ENCODE results near the gene TXNL4A.

TXNL4A gene

DNA sequence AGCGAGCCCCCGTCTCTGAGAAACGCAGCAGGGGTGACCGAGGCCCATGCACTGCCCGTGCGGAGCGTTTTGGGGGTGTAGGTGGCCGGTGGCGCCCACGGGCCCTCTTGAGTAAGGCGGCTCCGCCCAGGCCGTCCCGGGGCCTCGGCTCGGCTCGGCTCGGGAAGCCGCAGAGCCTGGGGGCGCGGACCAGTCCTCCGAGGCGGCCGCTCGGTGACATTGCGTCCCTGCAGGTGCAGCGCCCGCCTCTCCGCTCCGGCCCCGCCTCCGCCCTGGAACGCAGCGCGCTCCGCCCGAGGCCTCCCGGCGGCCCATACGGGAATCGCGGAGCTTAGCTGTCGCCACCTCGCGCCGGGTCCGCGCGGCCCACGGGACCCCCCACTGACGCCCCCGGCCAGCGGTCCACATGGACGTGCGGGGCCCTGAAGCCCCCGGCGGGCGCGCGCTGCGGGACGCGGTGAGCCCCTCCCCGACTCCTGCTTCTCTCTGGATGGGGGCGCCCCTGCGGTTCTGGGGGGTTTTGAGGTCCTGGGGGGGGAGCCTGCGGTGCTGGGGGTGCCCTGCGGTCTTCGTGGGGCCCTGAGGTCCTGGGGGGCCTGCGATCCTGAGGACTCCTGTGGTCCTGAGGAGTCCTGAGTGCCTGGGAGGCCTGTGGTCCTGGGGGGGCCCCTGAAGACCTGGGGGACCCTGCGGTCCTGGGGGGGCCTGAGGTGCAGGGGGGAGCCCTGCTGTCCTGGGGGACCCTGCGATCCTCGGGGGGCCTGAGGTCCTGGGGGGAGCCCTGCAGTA lies 23.8 kb downstream of the TXNL4A start, which contains the start of gene HSBP1L1:
Gene HSBP1L1, plus strand, starts transcription at position 314 of the 789 bp plus-strand sequence. Its CDS starts 93 bp downstream, at position 407.
- DNase-seq (ENCODE audit: low read depth), result no peak
- no peak for TF ChIP-seq MAX (IDR thresholded peaks at IDR 0.05; ENCODE audit: low read depth, low read length)
- TF ChIP-seq, protein P1, sequence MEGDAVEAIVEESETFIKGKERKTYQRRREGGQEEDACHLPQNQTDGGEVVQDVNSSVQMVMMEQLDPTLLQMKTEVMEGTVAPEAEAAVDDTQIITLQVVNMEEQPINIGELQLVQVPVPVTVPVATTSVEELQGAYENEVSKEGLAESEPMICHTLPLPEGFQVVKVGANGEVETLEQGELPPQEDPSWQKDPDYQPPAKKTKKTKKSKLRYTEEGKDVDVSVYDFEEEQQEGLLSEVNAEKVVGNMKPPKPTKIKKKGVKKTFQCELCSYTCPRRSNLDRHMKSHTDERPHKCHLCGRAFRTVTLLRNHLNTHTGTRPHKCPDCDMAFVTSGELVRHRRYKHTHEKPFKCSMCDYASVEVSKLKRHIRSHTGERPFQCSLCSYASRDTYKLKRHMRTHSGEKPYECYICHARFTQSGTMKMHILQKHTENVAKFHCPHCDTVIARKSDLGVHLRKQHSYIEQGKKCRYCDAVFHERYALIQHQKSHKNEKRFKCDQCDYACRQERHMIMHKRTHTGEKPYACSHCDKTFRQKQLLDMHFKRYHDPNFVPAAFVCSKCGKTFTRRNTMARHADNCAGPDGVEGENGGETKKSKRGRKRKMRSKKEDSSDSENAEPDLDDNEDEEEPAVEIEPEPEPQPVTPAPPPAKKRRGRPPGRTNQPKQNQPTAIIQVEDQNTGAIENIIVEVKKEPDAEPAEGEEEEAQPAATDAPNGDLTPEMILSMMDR (IDR thresholded peaks at IDR 0.05; ENCODE audit: low read depth, low read length), result no peak
- no peak for TF ChIP-seq MYC (IDR thresholded peaks at IDR 0.05; ENCODE audit: low read depth, low read length)
- TF ChIP-seq POLR2A (IDR thresholded peaks at IDR 0.05; ENCODE audit: extremely low read depth, insufficient read length), result no peak
- H3K4me3 ChIP-seq (ENCODE audit: low read depth, low read length), result no peak within 1 kb of the TSS

- TF ChIP-seq, protein P1 (IDR thresholded peaks at IDR 0.05; ENCODE audit: low read depth, low read length), result no peak
- TF ChIP-seq POLR2A (IDR thresholded peaks at IDR 0.05; ENCODE audit: extremely low read depth, insufficient read length) (no peak), MAX (IDR thresholded peaks at IDR 0.05; ENCODE audit: low read depth, low read length) (no peak), MYC (IDR thresholded peaks at IDR 0.05; ENCODE audit: low read depth, low read length) (no peak)
- H3K4me3 ChIP-seq (ENCODE audit: low read depth, low read length), result no peak overlapping the region
- no peak for DNase-seq (ENCODE audit: low read depth)
Measured at GRCh38 chr18:79963658-79964329, 24.6 kb downstream of the TXNL4A start.

- DNase-seq (ENCODE audit: low read depth), result peak; percentile 36
- TF ChIP-seq POLR2A (IDR thresholded peaks at IDR 0.05; ENCODE audit: extremely low read depth, insufficient read length), result no peak
- TF ChIP-seq MYC (IDR thresholded peaks at IDR 0.05; ENCODE audit: low read depth, low read length), result no peak
- TF ChIP-seq MAX (IDR thresholded peaks at IDR 0.05; ENCODE audit: low read depth, low read length), result no peak
- TF ChIP-seq, protein P1 (IDR thresholded peaks at IDR 0.05; ENCODE audit: low read depth, low read length), result no peak
- H3K4me3 ChIP-seq (ENCODE audit: low read depth, low read length), result no peak overlapping the region
Measured at GRCh38 chr18:79962835-79963657, 25.3 kb downstream of the TXNL4A start.

- no peak overlapping the region for H3K4me3 ChIP-seq (ENCODE audit: low read depth, low read length)
- DNase-seq (ENCODE audit: low read depth), result no peak
- TF ChIP-seq, protein P1 (IDR thresholded peaks at IDR 0.05; ENCODE audit: low read depth, low read length), result no peak
- TF ChIP-seq MYC (IDR thresholded peaks at IDR 0.05; ENCODE audit: low read depth, low read length) (no peak), MAX (IDR thresholded peaks at IDR 0.05; ENCODE audit: low read depth, low read length) (no peak), POLR2A (IDR thresholded peaks at IDR 0.05; ENCODE audit: extremely low read depth, insufficient read length) (no peak)
Measured at GRCh38 chr18:79962311-79962710, 26.1 kb downstream of the TXNL4A start.

DNA sequence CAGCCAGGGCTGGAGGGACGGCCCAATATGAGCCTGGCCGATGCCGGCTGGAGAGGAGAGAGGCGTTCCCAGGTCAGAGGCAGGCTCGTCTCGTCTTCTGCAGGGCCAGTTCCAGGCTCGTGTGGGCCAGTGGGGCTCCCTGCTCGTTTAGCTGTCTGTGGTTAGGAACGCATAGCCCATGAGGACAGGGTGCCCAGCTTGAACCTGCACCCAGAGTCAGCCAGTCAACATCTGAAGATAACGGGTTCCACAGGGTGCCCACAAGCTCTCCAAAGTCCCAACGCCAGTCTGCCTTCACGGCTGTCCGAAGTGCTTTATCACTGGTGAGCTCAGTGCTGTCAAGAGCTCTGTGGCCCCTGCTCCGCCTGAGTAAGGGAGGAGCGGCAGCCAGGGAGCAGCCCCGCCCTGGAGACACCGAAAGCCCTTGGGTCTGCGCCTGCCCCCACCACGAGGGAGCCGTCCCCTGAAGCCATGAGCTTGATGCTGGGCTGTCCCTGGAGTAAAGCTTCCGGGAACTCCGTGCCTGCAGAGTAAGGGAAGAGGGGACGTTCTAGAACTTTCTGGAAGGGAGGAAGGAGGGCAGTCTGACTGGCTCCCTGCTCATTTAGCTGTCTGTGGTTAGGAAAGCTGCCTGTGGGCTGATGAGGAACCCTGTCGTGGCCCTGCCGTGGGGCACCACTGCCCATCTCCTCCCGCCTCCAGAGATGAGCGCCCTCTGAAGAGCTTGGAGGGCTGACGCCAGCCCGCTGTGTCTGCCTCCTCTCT lies 26.7 kb downstream of the TXNL4A start:
- TF ChIP-seq, protein P1 (IDR thresholded peaks at IDR 0.05; ENCODE audit: low read depth, low read length), result no peak
- TF ChIP-seq MAX (IDR thresholded peaks at IDR 0.05; ENCODE audit: low read depth, low read length), result no peak
- no peak for TF ChIP-seq POLR2A (IDR thresholded peaks at IDR 0.05; ENCODE audit: extremely low read depth, insufficient read length)
- TF ChIP-seq MYC (IDR thresholded peaks at IDR 0.05; ENCODE audit: low read depth, low read length), result no peak
- DNase-seq (ENCODE audit: low read depth), result peak; percentile 47
- no peak overlapping the region for H3K4me3 ChIP-seq (ENCODE audit: low read depth, low read length)

Measured in NB4 (cell line).